GM11168 (cell line): Measurements from ENCODE around the gene FGF11.
"Not testable (repeated sequence)": the region's sequence is repeated elsewhere in the genome, so short reads cannot be mapped to it uniquely, and the experiment has no call there.

Experiments used
- in situ Hi-C: fragments of 300-500 bp; cut with MboI; formaldehyde crosslinking; loops from one replicate; pipeline ENCODE4 v1.12.0; 2022; ENCODE audit warnings: low sequenced_read_pairs; ENCODE audit not compliant: unreplicated experiment

FGF11 gene

DNA sequence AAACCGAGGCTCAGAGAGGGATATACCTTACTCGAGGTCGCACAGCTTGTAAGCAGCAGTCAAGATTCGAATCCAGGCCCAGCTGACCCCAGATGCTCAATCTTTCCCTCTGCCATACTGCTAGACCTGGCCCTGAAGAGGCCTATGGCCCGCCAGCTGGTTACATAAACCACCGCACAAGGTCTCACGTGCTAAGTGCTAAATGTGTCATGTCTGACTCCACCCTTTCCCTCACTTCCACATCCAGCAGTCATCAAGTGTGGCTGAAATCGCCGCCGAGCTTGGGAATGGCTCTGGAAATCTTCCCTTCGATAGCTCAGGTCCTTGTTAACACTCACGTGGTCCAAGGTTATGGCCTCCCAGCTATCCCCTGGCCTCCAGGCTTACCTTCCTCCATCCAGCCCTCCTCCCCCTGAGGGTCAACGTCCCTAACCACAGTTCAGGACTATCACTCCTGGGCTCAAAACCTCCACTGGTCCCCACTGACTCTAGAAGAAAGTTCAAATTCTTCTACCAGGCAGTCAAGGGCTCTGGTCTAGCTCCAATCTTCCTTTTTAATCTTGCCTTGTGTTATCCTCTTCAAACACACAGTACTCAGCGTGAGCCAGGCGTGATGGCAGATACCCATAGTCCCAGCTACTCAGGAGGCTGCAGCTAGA, 36.6 kb downstream of the FGF11 start:
- in situ Hi-C loops, result no loop called here

GRCh38 chr17:7476494-7476893, 37.2 kb downstream of the FGF11 start:
- in situ Hi-C loops, result no loop called here

GRCh38 chr17:7476951-7477350, 37.6 kb downstream of the FGF11 start:
- in situ Hi-C loops, result no loop called here

DNA sequence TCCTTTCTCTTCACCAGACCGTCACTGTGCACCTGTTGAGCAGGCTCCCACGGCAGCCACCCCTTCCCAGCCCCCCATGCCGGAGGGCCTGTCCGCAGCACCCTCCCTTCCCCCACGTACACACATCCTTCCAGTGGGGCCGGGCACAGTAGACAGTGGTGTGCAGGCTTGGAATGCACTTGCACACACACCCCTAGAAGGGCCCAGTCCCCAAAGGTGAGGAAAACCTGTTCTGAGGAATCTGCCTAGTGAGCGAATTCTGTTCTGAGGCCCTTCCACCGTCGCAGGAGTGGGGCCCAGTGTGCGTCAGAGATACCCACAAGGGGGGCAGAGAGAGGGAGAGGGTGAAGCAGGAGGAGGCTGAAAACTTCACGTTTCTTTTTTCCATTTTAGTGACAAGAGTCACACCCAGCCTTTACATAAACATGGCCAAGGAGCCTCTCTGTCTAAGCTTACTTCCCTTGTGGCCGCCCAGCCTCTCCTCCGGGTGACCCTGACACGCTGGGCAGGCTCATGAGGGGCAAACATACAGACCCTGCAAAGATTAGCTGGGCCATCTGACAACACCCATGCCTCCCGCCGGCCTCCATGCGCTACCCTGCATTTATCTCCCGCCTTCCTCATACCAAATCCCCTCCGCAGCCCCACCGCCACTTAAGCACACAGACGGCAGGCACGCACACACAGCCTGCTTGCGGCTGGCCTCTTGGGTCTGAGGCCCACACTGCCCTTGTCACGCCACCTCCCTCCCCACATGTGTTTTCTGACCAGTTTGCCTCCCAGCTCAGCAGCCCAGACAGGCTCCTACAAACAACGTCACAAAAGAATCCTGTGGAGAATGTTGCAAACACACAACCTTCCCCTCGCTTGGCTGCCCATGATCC, 38.3 kb downstream of the FGF11 start:
- in situ Hi-C loops, result no loop called here

- in situ Hi-C loops, result no loop called here
Observed at GRCh38 chr17:7478276-7479212, 39.2 kb downstream of the FGF11 start.

DNA sequence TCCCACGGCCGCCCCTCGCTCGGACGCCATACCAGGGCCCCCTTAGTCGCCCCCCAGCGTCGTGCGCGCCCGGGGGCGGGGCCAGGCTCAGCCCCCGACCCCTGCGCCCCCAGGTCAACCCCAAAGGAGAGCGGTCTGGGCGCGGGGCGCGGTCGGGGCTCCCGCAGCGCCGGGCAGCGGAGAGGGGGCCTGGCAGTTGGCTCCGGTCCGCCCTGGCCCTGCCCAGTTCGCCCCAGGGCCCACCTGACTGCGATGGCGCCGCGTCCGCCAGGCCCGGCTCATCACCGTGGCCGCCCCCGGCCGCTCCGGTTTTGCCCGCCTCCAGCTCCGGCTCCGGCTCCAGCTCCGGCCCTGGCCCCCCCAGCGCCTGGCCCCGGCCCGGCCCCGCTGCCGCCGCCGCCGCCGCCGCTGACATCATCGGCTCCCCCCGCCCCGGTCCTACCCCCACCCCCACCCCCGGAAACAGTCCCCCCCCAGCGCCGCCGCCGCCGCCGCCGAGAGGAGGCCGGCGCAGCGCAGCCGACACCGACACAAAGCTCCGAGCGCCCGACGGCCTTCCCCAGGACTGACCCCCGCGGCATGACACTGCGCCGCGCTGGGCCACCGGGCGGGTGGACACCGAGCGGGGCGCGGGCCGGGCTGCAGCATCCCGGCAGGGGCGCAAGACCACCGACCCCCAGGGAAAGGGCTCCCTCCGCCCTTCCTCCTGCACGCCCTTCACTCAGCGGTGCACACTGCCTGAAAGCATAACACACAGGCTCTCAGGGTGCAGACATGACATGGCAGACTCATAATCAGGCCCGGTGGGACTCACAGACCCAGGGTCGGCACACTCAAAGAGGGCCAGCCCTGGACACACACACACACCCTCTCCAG, 40.1 kb downstream of the FGF11 start, which contains the start of gene ZBTB4:
Gene ZBTB4 (minus strand): TSS at position 419 of the 876 bp plus-strand sequence. CDS start 12,830 bp downstream, outside the sequence.
- in situ Hi-C loops, result no loop called here

GRCh38 chr17:7480089-7480384, 40.7 kb downstream of the FGF11 start:
- in situ Hi-C loops, result no loop called here

- in situ Hi-C loops, result not testable (repeated sequence)
Observed at GRCh38 chr17:7481275-7481674, 42.0 kb downstream of the FGF11 start, which contains the start of gene SLC35G6. Gene SLC35G6 (plus strand): TSS chr17:7481446. CDS start chr17:7481517, 71 bp downstream.

- in situ Hi-C loops, result not testable (repeated sequence)
Observed at GRCh38 chr17:7481842-7482741, 42.8 kb downstream of the FGF11 start.

DNA sequence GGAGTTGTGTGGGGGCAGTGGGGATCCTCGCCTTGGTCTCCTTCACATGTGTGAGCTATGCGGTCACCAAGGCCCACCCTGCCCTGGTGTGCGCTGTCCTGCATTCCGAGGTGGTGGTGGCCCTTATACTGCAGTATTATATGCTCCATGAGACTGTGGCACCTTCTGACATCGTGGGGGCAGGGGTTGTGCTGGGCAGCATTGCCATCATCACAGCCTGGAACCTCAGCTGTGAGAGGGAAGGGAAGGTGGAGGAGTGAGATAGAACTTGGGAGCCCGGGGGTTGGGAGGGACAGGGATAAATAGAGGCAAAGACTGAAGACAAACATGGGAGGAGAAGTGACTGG, 43.4 kb downstream of the FGF11 start:
- in situ Hi-C loops, result not testable (repeated sequence)

- in situ Hi-C loops, result no loop called here
Observed at GRCh38 chr17:7483255-7484066, 44.1 kb downstream of the FGF11 start.

DNA sequence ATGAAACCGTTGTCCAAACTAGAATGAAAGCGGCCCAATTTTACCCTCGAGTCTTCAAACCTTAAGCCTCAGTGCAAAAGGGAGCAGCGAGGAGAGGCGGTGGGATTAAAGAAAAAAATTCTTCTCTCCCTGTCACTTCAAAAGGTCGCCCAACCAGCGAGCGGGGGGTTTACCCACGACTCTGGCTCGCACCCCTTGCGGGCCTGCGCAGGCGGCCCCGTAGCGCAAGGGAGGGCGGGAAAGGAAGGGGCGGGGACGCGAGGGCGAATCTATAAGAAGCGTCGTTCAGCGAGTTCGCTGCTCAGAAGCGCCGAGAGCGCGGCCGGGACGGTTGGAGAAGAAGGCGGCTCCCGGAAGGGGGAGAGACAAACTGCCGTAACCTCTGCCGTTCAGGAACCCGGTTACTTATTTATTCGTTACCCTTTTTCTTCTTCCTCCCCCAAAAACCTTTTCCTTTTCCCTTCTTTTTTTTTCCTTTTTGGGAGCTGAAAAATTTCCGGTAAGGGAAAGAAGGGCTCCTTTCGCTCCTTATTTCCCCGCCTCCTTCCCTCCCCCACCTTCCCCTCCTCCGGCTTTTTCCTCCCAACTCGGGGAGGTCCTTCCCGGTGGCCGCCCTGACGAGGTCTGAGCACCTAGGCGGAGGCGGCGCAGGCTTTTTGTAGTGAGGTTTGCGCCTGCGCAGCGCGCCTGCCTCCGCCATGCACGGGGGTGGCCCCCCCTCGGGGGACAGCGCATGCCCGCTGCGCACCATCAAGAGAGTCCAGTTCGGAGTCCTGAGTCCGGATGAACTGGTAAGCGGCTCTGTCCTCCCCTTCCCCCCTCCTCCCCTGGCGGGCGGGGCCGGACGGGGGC, 45.0 kb downstream of the FGF11 start, which contains the start of gene POLR2A:
Gene POLR2A (plus strand): TSS at position 300 of the 852 bp plus-strand sequence.
- in situ Hi-C loops, result no loop called here

- in situ Hi-C loops, result no loop called here
Observed at GRCh38 chr17:7484919-7485377, 45.6 kb downstream of the FGF11 start.

- in situ Hi-C loops, result no loop called here
Observed at GRCh38 chr17:7486181-7486580, 46.9 kb downstream of the FGF11 start.

- in situ Hi-C loops, result no loop called here
Observed at GRCh38 chr17:7490144-7490543, 50.8 kb downstream of the FGF11 start.

- in situ Hi-C loops, result no loop called here
Observed at GRCh38 chr17:7491583-7491982, 52.3 kb downstream of the FGF11 start.

DNA sequence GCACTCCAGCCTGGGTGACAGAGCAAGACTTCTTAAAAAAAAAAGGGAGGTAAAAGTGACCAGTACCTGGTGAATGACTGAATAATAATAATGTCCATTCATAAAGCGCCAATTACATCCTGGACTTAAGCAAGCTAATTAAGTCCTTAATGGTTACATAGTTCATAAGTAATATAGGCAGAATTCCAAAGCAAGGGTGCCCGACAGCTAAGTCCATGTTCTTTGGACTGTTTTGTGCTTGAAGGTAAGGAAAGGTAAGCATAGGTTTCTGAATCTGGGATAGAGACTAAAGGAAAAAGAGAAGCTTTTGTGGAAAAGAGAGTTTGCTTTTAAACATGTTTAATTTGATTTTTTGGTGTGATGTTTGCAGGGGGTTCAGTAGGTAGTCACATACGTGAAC, 54.6 kb downstream of the FGF11 start:
- in situ Hi-C loops, result no loop called here
